SK-N-MC (cell line): ENCODE results near the gene CRY2.

Experiments used
- EZH2 ChIP-seq: fragments of 200-600 bp; sonication (generic); IDR thresholded peaks from one replicate; pipeline ENCODE4 v1.6.1; 2017; ENCODE audit warnings: antibody characterized with exemption
- POLR2AphosphoS5 ChIP-seq: IDR thresholded peaks from 2 replicates; pipeline ENCODE4 v1.6.1; 2012; ENCODE audit warnings: mild to moderate bottlenecking, low read depth, low read length, borderline replicate concordance

- TF ChIP-seq POLR2AphosphoS5 (no peak), EZH2 (no peak)
Measured at GRCh38 chr11:45846174-45846675, 1.1 kb upstream of the CRY2 start.
